Measurements from ENCODE around the gene PPM1H. TPM values are rescaled to one million over a fixed set of nuclear protein-coding genes. Genes with fewer than 3 reads are reported as not detected.

The PPM1H gene
- total and polyA plus RNA-seq, 2 of the 8 experiments (the other 6 are each of a cell fraction or from before 2014, with no cell fraction given), result 16.4 to 36.1 TPM

DNA sequence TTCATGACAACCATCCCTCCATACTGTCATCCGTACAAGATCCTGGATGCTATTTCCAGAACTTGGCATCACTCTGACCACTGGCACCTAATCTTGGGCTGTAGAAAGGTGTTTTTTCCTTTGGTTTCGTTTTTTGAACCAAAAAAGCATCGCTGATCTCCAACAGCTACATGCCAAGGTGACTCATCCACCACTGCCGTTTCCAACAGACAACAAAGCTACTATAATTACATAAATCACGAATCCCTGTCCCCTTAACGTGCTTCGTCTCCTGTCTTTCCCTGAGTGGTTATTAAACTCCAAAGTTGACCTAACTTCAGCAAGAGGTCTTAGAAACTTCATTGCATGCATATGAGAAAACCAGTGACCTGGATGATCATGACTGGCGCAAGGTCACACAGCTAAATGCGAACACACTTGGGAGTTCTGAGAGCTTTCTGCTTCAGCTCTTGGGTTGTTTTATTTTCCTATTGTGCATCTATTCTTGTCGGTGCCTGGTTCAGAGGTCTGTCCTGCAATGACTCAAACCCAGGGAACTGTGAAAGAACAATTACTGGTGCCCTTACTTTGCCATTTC lies 99.9 kb downstream of the PPM1H start (continued):
- TF ChIP-seq, protein P1, sequence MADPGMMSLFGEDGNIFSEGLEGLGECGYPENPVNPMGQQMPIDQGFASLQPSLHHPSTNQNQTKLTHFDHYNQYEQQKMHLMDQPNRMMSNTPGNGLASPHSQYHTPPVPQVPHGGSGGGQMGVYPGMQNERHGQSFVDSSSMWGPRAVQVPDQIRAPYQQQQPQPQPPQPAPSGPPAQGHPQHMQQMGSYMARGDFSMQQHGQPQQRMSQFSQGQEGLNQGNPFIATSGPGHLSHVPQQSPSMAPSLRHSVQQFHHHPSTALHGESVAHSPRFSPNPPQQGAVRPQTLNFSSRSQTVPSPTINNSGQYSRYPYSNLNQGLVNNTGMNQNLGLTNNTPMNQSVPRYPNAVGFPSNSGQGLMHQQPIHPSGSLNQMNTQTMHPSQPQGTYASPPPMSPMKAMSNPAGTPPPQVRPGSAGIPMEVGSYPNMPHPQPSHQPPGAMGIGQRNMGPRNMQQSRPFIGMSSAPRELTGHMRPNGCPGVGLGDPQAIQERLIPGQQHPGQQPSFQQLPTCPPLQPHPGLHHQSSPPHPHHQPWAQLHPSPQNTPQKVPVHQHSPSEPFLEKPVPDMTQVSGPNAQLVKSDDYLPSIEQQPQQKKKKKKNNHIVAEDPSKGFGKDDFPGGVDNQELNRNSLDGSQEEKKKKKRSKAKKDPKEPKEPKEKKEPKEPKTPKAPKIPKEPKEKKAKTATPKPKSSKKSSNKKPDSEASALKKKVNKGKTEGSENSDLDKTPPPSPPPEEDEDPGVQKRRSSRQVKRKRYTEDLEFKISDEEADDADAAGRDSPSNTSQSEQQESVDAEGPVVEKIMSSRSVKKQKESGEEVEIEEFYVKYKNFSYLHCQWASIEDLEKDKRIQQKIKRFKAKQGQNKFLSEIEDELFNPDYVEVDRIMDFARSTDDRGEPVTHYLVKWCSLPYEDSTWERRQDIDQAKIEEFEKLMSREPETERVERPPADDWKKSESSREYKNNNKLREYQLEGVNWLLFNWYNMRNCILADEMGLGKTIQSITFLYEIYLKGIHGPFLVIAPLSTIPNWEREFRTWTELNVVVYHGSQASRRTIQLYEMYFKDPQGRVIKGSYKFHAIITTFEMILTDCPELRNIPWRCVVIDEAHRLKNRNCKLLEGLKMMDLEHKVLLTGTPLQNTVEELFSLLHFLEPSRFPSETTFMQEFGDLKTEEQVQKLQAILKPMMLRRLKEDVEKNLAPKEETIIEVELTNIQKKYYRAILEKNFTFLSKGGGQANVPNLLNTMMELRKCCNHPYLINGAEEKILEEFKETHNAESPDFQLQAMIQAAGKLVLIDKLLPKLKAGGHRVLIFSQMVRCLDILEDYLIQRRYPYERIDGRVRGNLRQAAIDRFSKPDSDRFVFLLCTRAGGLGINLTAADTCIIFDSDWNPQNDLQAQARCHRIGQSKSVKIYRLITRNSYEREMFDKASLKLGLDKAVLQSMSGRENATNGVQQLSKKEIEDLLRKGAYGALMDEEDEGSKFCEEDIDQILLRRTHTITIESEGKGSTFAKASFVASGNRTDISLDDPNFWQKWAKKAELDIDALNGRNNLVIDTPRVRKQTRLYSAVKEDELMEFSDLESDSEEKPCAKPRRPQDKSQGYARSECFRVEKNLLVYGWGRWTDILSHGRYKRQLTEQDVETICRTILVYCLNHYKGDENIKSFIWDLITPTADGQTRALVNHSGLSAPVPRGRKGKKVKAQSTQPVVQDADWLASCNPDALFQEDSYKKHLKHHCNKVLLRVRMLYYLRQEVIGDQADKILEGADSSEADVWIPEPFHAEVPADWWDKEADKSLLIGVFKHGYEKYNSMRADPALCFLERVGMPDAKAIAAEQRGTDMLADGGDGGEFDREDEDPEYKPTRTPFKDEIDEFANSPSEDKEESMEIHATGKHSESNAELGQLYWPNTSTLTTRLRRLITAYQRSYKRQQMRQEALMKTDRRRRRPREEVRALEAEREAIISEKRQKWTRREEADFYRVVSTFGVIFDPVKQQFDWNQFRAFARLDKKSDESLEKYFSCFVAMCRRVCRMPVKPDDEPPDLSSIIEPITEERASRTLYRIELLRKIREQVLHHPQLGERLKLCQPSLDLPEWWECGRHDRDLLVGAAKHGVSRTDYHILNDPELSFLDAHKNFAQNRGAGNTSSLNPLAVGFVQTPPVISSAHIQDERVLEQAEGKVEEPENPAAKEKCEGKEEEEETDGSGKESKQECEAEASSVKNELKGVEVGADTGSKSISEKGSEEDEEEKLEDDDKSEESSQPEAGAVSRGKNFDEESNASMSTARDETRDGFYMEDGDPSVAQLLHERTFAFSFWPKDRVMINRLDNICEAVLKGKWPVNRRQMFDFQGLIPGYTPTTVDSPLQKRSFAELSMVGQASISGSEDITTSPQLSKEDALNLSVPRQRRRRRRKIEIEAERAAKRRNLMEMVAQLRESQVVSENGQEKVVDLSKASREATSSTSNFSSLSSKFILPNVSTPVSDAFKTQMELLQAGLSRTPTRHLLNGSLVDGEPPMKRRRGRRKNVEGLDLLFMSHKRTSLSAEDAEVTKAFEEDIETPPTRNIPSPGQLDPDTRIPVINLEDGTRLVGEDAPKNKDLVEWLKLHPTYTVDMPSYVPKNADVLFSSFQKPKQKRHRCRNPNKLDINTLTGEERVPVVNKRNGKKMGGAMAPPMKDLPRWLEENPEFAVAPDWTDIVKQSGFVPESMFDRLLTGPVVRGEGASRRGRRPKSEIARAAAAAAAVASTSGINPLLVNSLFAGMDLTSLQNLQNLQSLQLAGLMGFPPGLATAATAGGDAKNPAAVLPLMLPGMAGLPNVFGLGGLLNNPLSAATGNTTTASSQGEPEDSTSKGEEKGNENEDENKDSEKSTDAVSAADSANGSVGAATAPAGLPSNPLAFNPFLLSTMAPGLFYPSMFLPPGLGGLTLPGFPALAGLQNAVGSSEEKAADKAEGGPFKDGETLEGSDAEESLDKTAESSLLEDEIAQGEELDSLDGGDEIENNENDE (IDR thresholded peaks at IDR 0.05; ENCODE audit: insufficient replicate concordance, low read length), result no peak
- TF ChIP-seq NRF1 (IDR thresholded peaks at IDR 0.05; ENCODE audit: low read depth, low read length) (no peak), ASH2L (IDR thresholded peaks at IDR 0.05; ENCODE audit: low read length) (no peak), SAP30 (IDR thresholded peaks at IDR 0.05; ENCODE audit: insufficient read depth, insufficient replicate concordance, low read length) (no peak), FOSL1 (IDR thresholded peaks at IDR 0.05; ENCODE audit: insufficient read depth, low read depth, low read length) (no peak), CEBPB (IDR thresholded peaks at IDR 0.05; ENCODE audit: low read depth, low read length) (no peak), BRCA1 (IDR thresholded peaks at IDR 0.05; ENCODE audit: low read depth, low read length) (no peak), NANOG (IDR thresholded peaks at IDR 0.05; ENCODE audit: insufficient read depth, low read depth, low read length, poor library complexity, severe bottlenecking) (no peak), CREB1 (IDR thresholded peaks at IDR 0.05) (no peak), TBP (IDR thresholded peaks at IDR 0.05; ENCODE audit: low read depth, low read length) (no peak), POU5F1 (IDR thresholded peaks at IDR 0.05; ENCODE audit: low read depth, low read length) (no peak)
